Prostate gland (tissue), 2 donors: ENCODE data around the gene IL6.
"Not testable (repeated sequence)": the region's sequence is repeated elsewhere in the genome, so short reads cannot be mapped to it uniquely, and the experiment has no call there.

Experiments used
- POLR2A ChIP-seq: fragments of 450-650 bp; IDR thresholded peaks from one replicate; pipeline ENCODE4 v1.6.1; 2016; ENCODE audit warnings: antibody characterized with exemption, mild to moderate bottlenecking
- TF ChIP-seq, protein P1 (sequence below), 4 experiments: fragments of 200-600 bp in 2 of 4; fragments of 450-650 bp in 2 of 4; sonication (generic) in 2 of 4; IDR thresholded peaks; 1 replicate in 3 of 4; 2 replicates in 1 of 4; pipeline ENCODE4 v1.5.1; 2016 to 2019; ENCODE audit warnings: antibody characterized with exemption in 4 of 4, mild to moderate bottlenecking in 2 of 4, moderate library complexity in 2 of 4

DNA sequence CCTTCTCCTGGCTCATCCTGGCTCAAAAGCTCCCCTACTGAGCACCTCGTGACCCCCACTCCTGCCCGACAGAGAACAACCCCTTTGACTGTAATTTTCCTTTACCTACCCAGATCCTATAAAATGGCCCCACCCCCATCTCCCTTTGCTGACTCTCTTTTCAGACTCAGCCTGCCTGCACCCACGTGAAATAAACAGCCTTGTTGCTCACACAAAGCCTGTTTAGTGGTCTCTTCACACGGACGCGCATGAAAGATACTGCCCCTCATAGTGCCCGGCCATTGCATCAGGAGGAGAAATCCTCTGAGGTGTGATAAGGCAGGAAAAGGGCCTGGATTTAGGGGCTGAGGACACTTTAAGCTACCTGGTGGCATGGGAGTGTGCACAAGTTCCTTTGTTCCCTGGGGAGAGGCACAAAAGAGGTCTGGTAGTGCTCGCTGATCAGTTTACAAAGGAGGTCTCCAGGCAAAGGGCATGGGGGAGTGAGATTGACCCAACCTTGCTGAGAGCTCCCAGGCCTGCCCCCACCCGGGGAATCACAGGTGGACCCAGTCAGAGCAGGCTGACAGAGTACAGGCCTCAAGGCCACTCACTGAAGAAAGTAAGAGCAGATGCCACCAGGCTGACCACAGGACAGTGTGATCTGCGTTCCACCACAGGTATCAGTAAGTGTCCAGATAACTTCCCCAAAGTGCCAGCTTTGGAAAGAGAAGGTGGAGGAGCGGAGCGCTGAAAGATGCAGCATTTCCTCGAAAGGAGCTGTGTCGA, 17.8 kb upstream of the IL6 start:
- TF ChIP-seq, protein P1, sequence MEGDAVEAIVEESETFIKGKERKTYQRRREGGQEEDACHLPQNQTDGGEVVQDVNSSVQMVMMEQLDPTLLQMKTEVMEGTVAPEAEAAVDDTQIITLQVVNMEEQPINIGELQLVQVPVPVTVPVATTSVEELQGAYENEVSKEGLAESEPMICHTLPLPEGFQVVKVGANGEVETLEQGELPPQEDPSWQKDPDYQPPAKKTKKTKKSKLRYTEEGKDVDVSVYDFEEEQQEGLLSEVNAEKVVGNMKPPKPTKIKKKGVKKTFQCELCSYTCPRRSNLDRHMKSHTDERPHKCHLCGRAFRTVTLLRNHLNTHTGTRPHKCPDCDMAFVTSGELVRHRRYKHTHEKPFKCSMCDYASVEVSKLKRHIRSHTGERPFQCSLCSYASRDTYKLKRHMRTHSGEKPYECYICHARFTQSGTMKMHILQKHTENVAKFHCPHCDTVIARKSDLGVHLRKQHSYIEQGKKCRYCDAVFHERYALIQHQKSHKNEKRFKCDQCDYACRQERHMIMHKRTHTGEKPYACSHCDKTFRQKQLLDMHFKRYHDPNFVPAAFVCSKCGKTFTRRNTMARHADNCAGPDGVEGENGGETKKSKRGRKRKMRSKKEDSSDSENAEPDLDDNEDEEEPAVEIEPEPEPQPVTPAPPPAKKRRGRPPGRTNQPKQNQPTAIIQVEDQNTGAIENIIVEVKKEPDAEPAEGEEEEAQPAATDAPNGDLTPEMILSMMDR (IDR thresholded peaks at IDR 0.05), result not testable (repeated sequence)
- not testable (repeated sequence) for TF ChIP-seq POLR2A
